Fibroblast of skin of left biceps (primary cell): ENCODE data around the gene SKA1.
A peak's percentile ranks its signal among the peaks of the same experiment; 100 is the strongest.
"Not testable (repeated sequence)": the region's sequence is repeated elsewhere in the genome, so short reads cannot be mapped to it uniquely, and the experiment has no call there.

Experiments used
- DNase-seq, 2 experiments: peaks; one replicate each; pipeline ENCODE4 v3.0.0-alpha.2; 2013; ENCODE audit warnings: low read depth in 2 of 2

Gene SKA1

GRCh38 chr18:50395093-50395492, 20.2 kb downstream of the SKA1 start:
- DNase-seq = no peak

GRCh38 chr18:50396005-50396660, 21.3 kb downstream of the SKA1 start:
- no peak for DNase-seq

- no peak for DNase-seq
These were observed 22.2 kb downstream of the SKA1 start for GRCh38 chr18:50397023-50397422.

DNA sequence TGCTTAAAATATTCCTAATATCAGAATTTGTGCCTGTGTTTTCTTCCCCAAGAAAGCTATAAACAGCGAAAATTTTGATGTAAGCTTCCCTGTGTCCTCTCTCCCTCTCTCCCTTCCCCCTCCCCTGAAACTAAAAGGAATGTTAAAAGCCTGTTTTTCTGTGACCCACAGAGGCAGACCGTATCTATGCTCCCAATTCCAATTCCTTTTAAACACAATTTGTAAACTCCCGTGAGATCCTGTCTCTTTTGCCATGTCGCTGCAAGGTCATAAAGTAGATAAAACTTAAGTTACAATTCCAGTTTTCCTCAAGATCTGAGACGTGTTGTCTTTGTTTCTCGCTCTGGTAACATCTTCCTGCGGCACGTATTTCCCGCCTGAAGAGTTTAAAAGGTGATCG, 23.3 kb downstream of the SKA1 start:
- DNase-seq = no peak

- no peak for DNase-seq
These were observed 24.1 kb downstream of the SKA1 start for GRCh38 chr18:50398947-50399346.

- peak in 1 of 2 experiments; percentile 1 for DNase-seq
These were observed 24.7 kb downstream of the SKA1 start for GRCh38 chr18:50399582-50399981.

DNA sequence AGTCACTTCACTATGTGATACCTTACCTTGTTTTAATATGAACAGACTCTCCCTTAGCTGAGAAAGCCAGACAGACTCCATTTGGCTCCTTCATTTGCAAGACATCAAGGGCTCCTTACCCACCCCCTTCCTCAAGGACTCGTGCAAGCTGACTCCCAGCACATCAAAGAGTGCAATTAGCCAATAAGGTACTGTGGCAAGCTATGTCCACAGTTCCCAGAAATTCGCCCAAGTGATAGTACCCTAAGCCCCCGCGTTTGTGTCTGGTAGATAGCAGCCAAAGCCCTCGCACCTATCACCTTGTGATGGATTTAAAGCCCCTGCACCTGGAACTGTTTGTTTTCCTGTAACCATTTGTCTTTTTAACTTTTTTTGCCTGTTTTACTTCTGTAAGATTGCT, 25.6 kb downstream of the SKA1 start:
- DNase-seq = not testable (repeated sequence)

- no peak for DNase-seq
These were observed 26.4 kb downstream of the SKA1 start for GRCh38 chr18:50401295-50401694.

- no peak for DNase-seq
These were observed 27.0 kb downstream of the SKA1 start for GRCh38 chr18:50401888-50402287.

DNA sequence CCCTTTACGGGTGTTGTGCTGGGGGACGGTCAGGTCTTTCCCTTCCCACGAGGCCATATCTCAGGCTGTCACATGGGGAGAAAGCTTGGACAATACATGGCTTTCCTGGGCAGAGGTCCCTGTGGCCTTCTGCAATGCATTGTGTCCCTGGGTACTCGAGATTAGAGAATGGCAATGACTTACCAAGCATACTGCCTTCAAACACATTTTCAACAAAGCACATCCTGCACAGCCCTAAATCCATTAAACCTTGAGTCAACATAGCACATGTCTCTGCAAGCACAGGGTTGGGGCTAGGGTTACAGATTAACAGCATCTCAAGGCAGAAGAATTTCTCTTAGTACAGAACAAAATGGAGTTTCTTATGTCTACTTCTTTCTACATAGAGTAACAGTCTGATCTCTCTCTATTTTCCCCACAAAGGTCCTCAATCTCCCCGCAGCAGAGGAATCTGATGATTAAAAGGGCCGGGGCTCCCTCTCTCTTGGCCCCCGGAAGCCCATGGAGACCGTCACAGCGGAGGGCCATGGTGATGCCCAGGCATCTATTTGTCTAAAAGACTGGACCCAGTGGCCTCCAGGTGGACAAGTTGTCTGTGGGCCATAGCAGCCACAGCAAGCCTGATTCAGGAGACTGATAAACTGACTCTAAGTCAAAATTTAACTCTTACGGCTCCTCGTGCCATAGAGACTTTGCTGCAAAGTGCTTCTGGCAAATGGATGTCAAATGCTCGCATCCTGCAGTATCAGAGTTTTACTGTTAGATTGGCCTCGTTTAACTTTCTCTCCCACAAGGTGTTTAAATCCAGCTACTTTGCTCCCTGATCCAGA, 30.1 kb downstream of the SKA1 start:
- not testable (repeated sequence) for DNase-seq

- DNase-seq = no peak
These were observed 30.9 kb downstream of the SKA1 start for GRCh38 chr18:50405582-50406271.

DNA sequence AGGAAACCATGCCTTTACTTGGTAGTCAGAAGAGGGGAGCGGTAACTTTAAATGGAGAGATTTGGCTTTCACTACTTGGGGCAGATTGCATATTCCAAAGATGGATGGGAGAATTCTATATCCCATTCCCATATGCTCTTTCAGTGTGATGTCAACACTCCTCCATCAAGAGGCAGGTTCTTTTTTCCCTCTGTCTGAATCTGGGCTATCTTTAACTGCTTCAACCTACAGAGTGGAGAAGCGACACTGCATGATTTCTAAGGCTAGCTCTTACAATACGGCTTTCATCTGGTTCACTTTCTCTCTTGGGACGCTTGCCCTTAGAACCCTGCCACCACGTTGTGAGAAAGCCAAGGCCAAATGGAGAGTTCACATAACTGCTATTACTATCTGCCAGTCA, 34.4 kb downstream of the SKA1 start:
- no peak for DNase-seq

GRCh38 chr18:50410008-50410407, 35.2 kb downstream of the SKA1 start:
- no peak for DNase-seq

DNA sequence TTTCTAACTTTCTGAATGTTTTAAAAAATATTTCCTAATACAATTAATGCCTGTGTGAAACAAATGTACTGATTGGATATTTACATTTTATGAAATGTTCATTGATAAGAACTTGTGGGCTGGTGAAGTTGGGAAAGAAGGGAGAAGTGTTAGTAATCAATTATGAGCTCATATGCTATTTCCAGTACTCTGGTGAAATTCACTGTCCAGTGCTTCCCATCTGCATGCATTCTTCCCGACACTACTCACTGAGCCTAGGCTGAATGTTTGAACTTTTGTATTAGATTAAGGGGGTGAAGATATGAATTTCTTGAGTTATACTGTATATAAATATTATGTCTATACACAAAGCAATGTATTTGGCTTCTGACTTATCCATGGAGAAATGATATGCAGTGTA, 36.0 kb downstream of the SKA1 start:
- no peak for DNase-seq

- DNase-seq = not testable (repeated sequence)
These were observed 42.0 kb downstream of the SKA1 start for GRCh38 chr18:50416832-50417231.

DNA sequence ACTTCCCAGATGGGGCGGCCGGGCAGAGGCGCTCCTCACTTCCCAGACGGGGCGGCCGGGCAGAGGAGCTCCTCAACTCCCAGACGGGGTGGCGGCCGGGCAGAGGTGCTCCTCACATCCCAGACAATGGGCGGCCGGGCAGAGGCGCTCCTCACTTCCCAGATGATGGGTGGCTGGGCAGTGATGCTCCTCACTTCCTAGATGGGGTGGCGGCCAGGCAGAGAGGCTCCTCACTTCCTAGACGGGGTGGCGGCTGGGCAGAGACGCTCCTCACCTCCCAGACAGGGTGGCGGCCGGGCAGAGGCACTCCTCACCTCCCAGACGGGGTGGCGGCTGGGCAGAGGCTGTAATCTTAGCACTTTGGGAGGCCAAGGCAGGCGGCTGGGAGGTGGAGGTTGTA, 42.9 kb downstream of the SKA1 start:
- not testable (repeated sequence) for DNase-seq

DNA sequence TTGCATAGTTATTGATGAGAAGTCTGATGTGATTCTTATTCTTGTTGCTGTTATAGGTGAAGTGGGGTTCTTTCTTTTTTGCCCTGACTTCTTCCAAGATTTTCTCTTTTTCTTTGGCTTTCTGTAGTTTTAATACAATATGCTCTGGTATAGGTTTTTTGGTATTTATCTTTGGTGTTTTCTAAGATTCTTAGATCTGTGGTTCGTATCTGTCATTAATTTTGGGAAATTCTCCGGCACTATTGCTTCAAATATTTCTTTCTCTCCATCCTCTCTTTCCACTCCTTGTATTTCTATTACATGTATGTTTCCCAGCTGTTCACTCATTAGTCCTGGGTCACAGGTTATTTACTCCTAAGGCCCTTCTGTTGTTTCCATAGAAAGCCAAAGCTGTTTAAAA, 43.8 kb downstream of the SKA1 start:
- no peak for DNase-seq

- DNase-seq = no peak
These were observed 47.5 kb downstream of the SKA1 start for GRCh38 chr18:50422286-50422898.

GRCh38 chr18:50424877-50425690, 50.2 kb downstream of the SKA1 start:
- DNase-seq = no peak

- no peak for DNase-seq
These were observed 53.0 kb downstream of the SKA1 start for GRCh38 chr18:50427896-50428295.

- no peak for DNase-seq
These were observed 53.8 kb downstream of the SKA1 start for GRCh38 chr18:50428531-50429206.
